Measurements from ENCODE around the gene DDX1.

GRCh38 chr2:15580451-15580850, 11.2 kb upstream of the DDX1 start:
- TF ChIP-seq EZH2 (IDR thresholded peaks at IDR 0.05; ENCODE audit: insufficient read depth, poor library complexity, severe bottlenecking): no peak
- TF ChIP-seq EZH2phosphoT487 (IDR thresholded peaks at IDR 0.05; ENCODE audit: insufficient read depth, low read depth): no peak

Measured in GM23248 (cell line).